Activated CD4-positive, alpha-beta T cell treated with anti-CD3 and anti-CD28 coated beads, Interleukin-2, Interleukin-6, amounts not matched to agents 100 ng/mL and 50 ng/mL, durations not matched to agents 16 hours and 8 hours (primary cell): Measurements from ENCODE around the gene PNMT.

Experiments
- DNase-seq: peaks from one replicate; pipeline ENCODE4 v3.0.0-alpha.2; 2020

PNMT gene

GRCh38 chr17:39634384-39634871 is 33.8 kb upstream of the PNMT start:
- DNase-seq: peak; percentile 55

GRCh38 chr17:39635614-39636176 is 32.6 kb upstream of the PNMT start:
- no peak for DNase-seq

GRCh38 chr17:39636587-39636926 is 31.7 kb upstream of the PNMT start:
- DNase-seq: no peak

- DNase-seq: peak; percentile 94
Measured at GRCh38 chr17:39636927-39637736, 31.1 kb upstream of the PNMT start, which contains the start of gene STARD3. Gene STARD3, plus strand, starts transcription at chr17:39637144. Its CDS starts 16,388 bp downstream, at chr17:39653532.

- DNase-seq: no peak
Measured at GRCh38 chr17:39638317-39638716, 29.9 kb upstream of the PNMT start.

- DNase-seq: no peak
Measured at GRCh38 chr17:39639043-39639442, 29.2 kb upstream of the PNMT start.

GRCh38 chr17:39639566-39640458 is 28.4 kb upstream of the PNMT start:
- DNase-seq: no peak

- DNase-seq: no peak
Measured at GRCh38 chr17:39640591-39641031, 27.6 kb upstream of the PNMT start.

GRCh38 chr17:39641097-39641496 is 27.2 kb upstream of the PNMT start:
- DNase-seq: no peak

- no peak for DNase-seq
Measured at GRCh38 chr17:39641883-39642282, 26.4 kb upstream of the PNMT start.

- no peak for DNase-seq
Measured at GRCh38 chr17:39642291-39643074, 25.8 kb upstream of the PNMT start.

GRCh38 chr17:39643271-39643670 is 25.0 kb upstream of the PNMT start:
- no peak for DNase-seq

- no peak for DNase-seq
Measured at GRCh38 chr17:39647256-39647655, 21.0 kb upstream of the PNMT start.

- no peak for DNase-seq
Measured at GRCh38 chr17:39648616-39649366, 19.5 kb upstream of the PNMT start.

GRCh38 chr17:39650121-39650579 is 18.1 kb upstream of the PNMT start:
- no peak for DNase-seq

GRCh38 chr17:39651923-39652586 is 16.2 kb upstream of the PNMT start:
- DNase-seq: no peak

- no peak for DNase-seq
Measured at GRCh38 chr17:39652587-39653315, 15.5 kb upstream of the PNMT start.

GRCh38 chr17:39653316-39653661 is 15.0 kb upstream of the PNMT start:
- no peak for DNase-seq

- DNase-seq: peak; percentile 88
Measured at GRCh38 chr17:39653662-39654331, 14.5 kb upstream of the PNMT start.

GRCh38 chr17:39655105-39655504 is 13.1 kb upstream of the PNMT start:
- DNase-seq: no peak
